ENCODE results near the gene GADD45G. TPM values are rescaled to one million over a fixed set of nuclear protein-coding genes. Genes with fewer than 3 reads are reported as not detected.
A peak's percentile ranks its signal among the peaks of the same experiment; 100 is the strongest.

GADD45G gene
- total RNA-seq, 1 donor from 2014 or later: 5.2 TPM

GRCh38 chr9:89606049-89606623 is 1.3 kb downstream of the GADD45G start:
- Mint-ChIP-seq H3K27me3 (ENCODE audit: low read depth, unreplicated experiment) (peaks cover 36% of the 10 kb centered on the region), H3K36me3 (ENCODE audit: low read depth, unreplicated experiment) (no peaks in the 10 kb centered on the region), H3K9me3 (ENCODE audit: unreplicated experiment) (no peaks in the 10 kb centered on the region), H3K27ac (ENCODE audit: unreplicated experiment) (peak overlapping the region; percentile 91), H3K4me1 (ENCODE audit: low read depth, unreplicated experiment) (peaks cover 11% of the 10 kb centered on the region), H3K4me3 (ENCODE audit: unreplicated experiment) (peak overlapping the region; percentile 90)
- no peak for FAIRE-seq
- Histone ChIP-seq H3K9me3 (ENCODE audit: insufficient read depth, low read depth, low read length) (no peaks in the 10 kb centered on the region), H3K4me1 (ENCODE audit: insufficient read depth, low read length) (peaks cover 36% of the 10 kb centered on the region), H3K79me2 (ENCODE audit: insufficient read depth, low read length) (no peaks in the 10 kb centered on the region), H3K27ac (ENCODE audit: low read depth, low read length) (no peak overlapping the region), H2AFZ (ENCODE audit: low read depth, low read length) (peak overlapping the region; percentile 76), H3K27me3 (ENCODE audit: insufficient read depth, low read length) (peaks cover 19% of the 10 kb centered on the region), H3K4me3 (ENCODE audit: insufficient read depth, low read depth, low read length) (peak overlapping the region; percentile 65), H3K9ac (ENCODE audit: low read length) (peak overlapping the region; percentile 70), H4K20me1 (ENCODE audit: insufficient read depth, low read length) (no peaks in the 10 kb centered on the region), H3K4me2 (ENCODE audit: low read length) (peak overlapping the region; percentile 96), H3K36me3 (ENCODE audit: insufficient read depth, low read length) (no peaks in the 10 kb centered on the region)
- peak; percentile 66 for DNase-seq (ENCODE audit: low read depth)
- TF ChIP-seq, protein P1, sequence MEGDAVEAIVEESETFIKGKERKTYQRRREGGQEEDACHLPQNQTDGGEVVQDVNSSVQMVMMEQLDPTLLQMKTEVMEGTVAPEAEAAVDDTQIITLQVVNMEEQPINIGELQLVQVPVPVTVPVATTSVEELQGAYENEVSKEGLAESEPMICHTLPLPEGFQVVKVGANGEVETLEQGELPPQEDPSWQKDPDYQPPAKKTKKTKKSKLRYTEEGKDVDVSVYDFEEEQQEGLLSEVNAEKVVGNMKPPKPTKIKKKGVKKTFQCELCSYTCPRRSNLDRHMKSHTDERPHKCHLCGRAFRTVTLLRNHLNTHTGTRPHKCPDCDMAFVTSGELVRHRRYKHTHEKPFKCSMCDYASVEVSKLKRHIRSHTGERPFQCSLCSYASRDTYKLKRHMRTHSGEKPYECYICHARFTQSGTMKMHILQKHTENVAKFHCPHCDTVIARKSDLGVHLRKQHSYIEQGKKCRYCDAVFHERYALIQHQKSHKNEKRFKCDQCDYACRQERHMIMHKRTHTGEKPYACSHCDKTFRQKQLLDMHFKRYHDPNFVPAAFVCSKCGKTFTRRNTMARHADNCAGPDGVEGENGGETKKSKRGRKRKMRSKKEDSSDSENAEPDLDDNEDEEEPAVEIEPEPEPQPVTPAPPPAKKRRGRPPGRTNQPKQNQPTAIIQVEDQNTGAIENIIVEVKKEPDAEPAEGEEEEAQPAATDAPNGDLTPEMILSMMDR (IDR thresholded peaks at IDR 0.05; ENCODE audit: insufficient read depth, low read depth, low read length): no peak
- no peak for TF ChIP-seq EZH2 (IDR thresholded peaks at IDR 0.05; ENCODE audit: insufficient read depth, low read length)

GRCh38 chr9:89606624-89607311 is 2.0 kb downstream of the GADD45G start:
- DNase-seq (ENCODE audit: low read depth) (peak; percentile 44), FAIRE-seq (no peak)
- H3K9me3 ChIP-seq (ENCODE audit: insufficient read depth, low read depth, low read length): peaks cover 6% of the 10 kb centered on the region
- no peak overlapping the region for H3K27ac ChIP-seq (ENCODE audit: low read depth, low read length)
- H3K4me1 ChIP-seq (ENCODE audit: insufficient read depth, low read length): peaks cover 36% of the 10 kb centered on the region
- no peaks in the 10 kb centered on the region for H3K36me3 ChIP-seq (ENCODE audit: insufficient read depth, low read length)
- peak overlapping the region; percentile 76 for H2AFZ ChIP-seq (ENCODE audit: low read depth, low read length)
- H3K4me3 ChIP-seq (ENCODE audit: insufficient read depth, low read depth, low read length): no peak overlapping the region
- Mint-ChIP-seq H3K4me1 (ENCODE audit: low read depth, unreplicated experiment) (peaks cover 11% of the 10 kb centered on the region), H3K36me3 (ENCODE audit: low read depth, unreplicated experiment) (no peaks in the 10 kb centered on the region), H3K4me3 (ENCODE audit: unreplicated experiment) (peak overlapping the region; percentile 90), H3K27me3 (ENCODE audit: low read depth, unreplicated experiment) (peaks cover 36% of the 10 kb centered on the region), H3K9me3 (ENCODE audit: unreplicated experiment) (peaks cover 4% of the 10 kb centered on the region), H3K27ac (ENCODE audit: unreplicated experiment) (peak overlapping the region; percentile 91)
- H3K27me3 ChIP-seq (ENCODE audit: insufficient read depth, low read length): peaks cover 14% of the 10 kb centered on the region
- peak overlapping the region; percentile 96 for H3K4me2 ChIP-seq (ENCODE audit: low read length)
- H3K79me2 ChIP-seq (ENCODE audit: insufficient read depth, low read length): no peaks in the 10 kb centered on the region
- H3K9ac ChIP-seq (ENCODE audit: low read length): peak overlapping the region; percentile 22
- no peak for TF ChIP-seq EZH2 (IDR thresholded peaks at IDR 0.05; ENCODE audit: insufficient read depth, low read length)
- TF ChIP-seq, protein P1 (IDR thresholded peaks at IDR 0.05; ENCODE audit: insufficient read depth, low read depth, low read length): no peak
- H4K20me1 ChIP-seq (ENCODE audit: insufficient read depth, low read length): no peaks in the 10 kb centered on the region

Measured in astrocyte (in vitro differentiated cells and primary cell).